Spinal cord (tissue), 10 donors: ENCODE data around the gene DRD4. TPM values are rescaled to one million over a fixed set of nuclear protein-coding genes. Genes with fewer than 3 reads are reported as not detected.
"Not testable (repeated sequence)": the region's sequence is repeated elsewhere in the genome, so short reads cannot be mapped to it uniquely, and the experiment has no call there.

Experiments used
- DNase-seq, 6 donors: peaks; one replicate each; pipeline versions ENCODE4 v3.0.0 to v3.0.0-alpha.2; 2013 to 2015; ENCODE audit warnings: low spot score in 6 of 6, low read depth in 4 of 6
- H3K27ac ChIP-seq: one replicate; pipeline ENCODE4 v1.5.1; 2013; ENCODE audit warnings: low read depth, low read length, control low read depth
- H3K27me3 ChIP-seq: one replicate; pipeline ENCODE4 v1.6.1; 2013; ENCODE audit warnings: low read length; ENCODE audit not compliant: control insufficient read depth, insufficient read depth
- H3K36me3 ChIP-seq: one replicate; pipeline ENCODE4 v1.6.1; 2013; ENCODE audit warnings: low read length; ENCODE audit not compliant: control insufficient read depth, insufficient read depth
- H3K4me1 ChIP-seq: one replicate; pipeline ENCODE4 v1.6.1; 2013; ENCODE audit warnings: low read length; ENCODE audit not compliant: control insufficient read depth, insufficient read depth
- H3K4me3 ChIP-seq: one replicate; pipeline ENCODE4 v1.5.1; 2013; ENCODE audit warnings: low read depth, low read length, control low read depth
- H3K9me3 ChIP-seq: one replicate; pipeline ENCODE4 v1.6.1; 2013; ENCODE audit warnings: low read length; ENCODE audit not compliant: control insufficient read depth, insufficient read depth
- WGBS: methylation state at CpG from one replicate; pipeline ENCODE4 v1.1.5; 2013; ENCODE audit warnings: missing lambda C conversion rate; ENCODE audit not compliant: insufficient coverage; 5-methylcytosine and 5-hydroxymethylcytosine counted together
- polyA plus RNA-seq, 2 donors: library from polyadenylated mRNA; unstranded; fragments of 120-200 nt; gene quantifications; one replicate each; pipeline ENCODE4 v1.2.1, GENCODE V29; 2013; ENCODE audit not compliant: insufficient read length in 2 of 2
- total RNA-seq, 2 donors: library from RNA; depleted of rRNA in 1 of 2; stranded (reverse); fragments of 120-200 nt in 1 of 2; fragments of >200 nt in 1 of 2; gene quantifications; one replicate each; pipeline versions ENCODE4 v1.2.3 to v1.2.4, GENCODE V29; 2013 to 2014
- donor health status: healthy.

The DRD4 gene
- total and polyA plus RNA-seq, 4 donors: 0.72 to 5.6 (median 5.4) TPM; not detected in 1

- Histone ChIP-seq H3K4me3 (no peak overlapping the region), H3K27ac (no peak overlapping the region), H3K4me1 (peaks cover 31% of the 10 kb centered on the region), H3K36me3 (peaks cover 69% of the 10 kb centered on the region), H3K9me3 (no peaks in the 10 kb centered on the region), H3K27me3 (peaks cover 36% of the 10 kb centered on the region)
- DNase-seq: no peak
- 87% methylated on average over 13 of the region's 19 CpGs for WGBS
These were observed 4.8 kb downstream of the DRD4 start for GRCh38 chr11:641806-642370.

GRCh38 chr11:643366-643765 is 6.3 kb downstream of the DRD4 start:
- no peak for DNase-seq
- peaks cover 24% of the 10 kb centered on the region for H3K27me3 ChIP-seq
- peaks cover 21% of the 10 kb centered on the region for H3K4me1 ChIP-seq
- H3K4me3 ChIP-seq: no peak overlapping the region
- H3K9me3 ChIP-seq: no peaks in the 10 kb centered on the region
- H3K36me3 ChIP-seq: peaks cover 76% of the 10 kb centered on the region
- 95% methylated on average over 9 of the region's 9 CpGs for WGBS
- H3K27ac ChIP-seq: no peak overlapping the region

- Histone ChIP-seq H3K4me1 (peaks cover 14% of the 10 kb centered on the region), H3K27ac (no peak overlapping the region), H3K4me3 (no peak overlapping the region), H3K9me3 (no peaks in the 10 kb centered on the region), H3K27me3 (peaks cover 17% of the 10 kb centered on the region), H3K36me3 (peaks cover 80% of the 10 kb centered on the region)
- DNase-seq: no peak
- 92% methylated on average over 42 of the region's 50 CpGs for WGBS
These were observed 7.0 kb downstream of the DRD4 start for GRCh38 chr11:643849-644738.

- Histone ChIP-seq H3K36me3 (peaks cover 84% of the 10 kb centered on the region), H3K27ac (no peak overlapping the region), H3K4me3 (no peak overlapping the region), H3K9me3 (no peaks in the 10 kb centered on the region), H3K27me3 (peaks cover 9% of the 10 kb centered on the region), H3K4me1 (peaks cover 8% of the 10 kb centered on the region)
- WGBS: 86% methylated on average over 15 of the region's 16 CpGs
- DNase-seq: no peak
These were observed 8.5 kb downstream of the DRD4 start for GRCh38 chr11:645536-645935.

- H3K9me3 ChIP-seq: no peaks in the 10 kb centered on the region
- H3K27me3 ChIP-seq: peaks cover 2% of the 10 kb centered on the region
- H3K4me1 ChIP-seq: peaks cover under 1% of the 10 kb centered on the region
- peaks cover 84% of the 10 kb centered on the region for H3K36me3 ChIP-seq
- no peak for DNase-seq
- H3K27ac ChIP-seq: no peak overlapping the region
- no peak overlapping the region for H3K4me3 ChIP-seq
- WGBS: 87% methylated on average over 9 of the region's 14 CpGs
These were observed 9.1 kb downstream of the DRD4 start for GRCh38 chr11:646214-646613.

- not testable (repeated sequence) for H3K27ac ChIP-seq, H3K4me1 ChIP-seq, DNase-seq, H3K27me3 ChIP-seq, H3K4me3 ChIP-seq, H3K9me3 ChIP-seq
- 89% methylated on average over 7 of the region's 14 CpGs for WGBS
- peaks cover 79% of the 10 kb centered on the region for H3K36me3 ChIP-seq
These were observed 10.6 kb downstream of the DRD4 start for GRCh38 chr11:647672-648158.

GRCh38 chr11:650482-650881 is 13.4 kb downstream of the DRD4 start:
- no peak overlapping the region for H3K27ac ChIP-seq
- H3K36me3 ChIP-seq: peaks cover 80% of the 10 kb centered on the region
- no peak for DNase-seq
- no peaks in the 10 kb centered on the region for H3K4me1 ChIP-seq
- no peaks in the 10 kb centered on the region for H3K9me3 ChIP-seq
- no peaks in the 10 kb centered on the region for H3K27me3 ChIP-seq
- H3K4me3 ChIP-seq: no peak overlapping the region
- WGBS: 100% methylated on average over 7 of the region's 10 CpGs

GRCh38 chr11:653136-653535 is 16.1 kb downstream of the DRD4 start:
- H3K27ac ChIP-seq, H3K9me3 ChIP-seq, H3K27me3 ChIP-seq, H3K4me1 ChIP-seq, DNase-seq, H3K4me3 ChIP-seq: not testable (repeated sequence)
- 84% methylated on average over 12 of the region's 14 CpGs for WGBS
- peaks cover 77% of the 10 kb centered on the region for H3K36me3 ChIP-seq

- Histone ChIP-seq H3K36me3 (peaks cover 79% of the 10 kb centered on the region), H3K27me3 (no peaks in the 10 kb centered on the region), H3K4me3 (no peak overlapping the region), H3K4me1 (peaks cover 12% of the 10 kb centered on the region), H3K9me3 (no peaks in the 10 kb centered on the region), H3K27ac (no peak overlapping the region)
- DNase-seq: no peak
- 91% methylated on average over 14 of the region's 15 CpGs for WGBS
These were observed 16.8 kb downstream of the DRD4 start for GRCh38 chr11:653837-654236.

- H3K4me1 ChIP-seq: peaks cover 18% of the 10 kb centered on the region
- not testable (repeated sequence) for DNase-seq, H3K4me3 ChIP-seq, H3K9me3 ChIP-seq, H3K27me3 ChIP-seq, H3K27ac ChIP-seq
- peaks cover 79% of the 10 kb centered on the region for H3K36me3 ChIP-seq
- 95% methylated on average over 6 of the region's 12 CpGs for WGBS
These were observed 17.4 kb downstream of the DRD4 start for GRCh38 chr11:654444-654843.
